Measurements from ENCODE around the gene PUM1.

PUM1 gene

DNA sequence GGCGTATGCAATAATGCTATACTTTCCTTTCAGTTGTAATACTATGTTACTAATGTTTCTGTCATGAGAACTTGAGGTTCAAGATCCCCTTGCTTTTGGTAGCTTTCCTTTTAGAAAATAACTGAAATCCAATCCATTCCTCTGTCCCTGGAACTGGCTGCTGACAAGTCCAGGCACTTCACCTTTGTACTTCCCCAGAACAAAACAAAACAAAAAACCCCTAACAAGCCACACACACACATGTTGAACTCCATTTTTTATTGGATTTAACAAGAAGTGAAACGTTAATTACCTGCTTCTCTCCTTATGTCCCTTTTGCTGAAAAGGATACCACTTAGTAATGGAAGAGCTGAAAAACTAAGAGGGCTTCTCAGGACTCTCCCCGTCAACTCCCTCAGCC lies 130.9 kb downstream of the PUM1 start:
- DNase-seq (ENCODE audit: low read depth in 2 of 2, low spot score in 1 of 2): no peak

- DNase-seq (ENCODE audit: low read depth in 2 of 2, low spot score in 1 of 2): no peak
Measured at GRCh38 chr1:30933874-30934252, 131.7 kb downstream of the PUM1 start.

GRCh38 chr1:30930631-30931173 lies 134.8 kb downstream of the PUM1 start:
- DNase-seq (ENCODE audit: low read depth in 2 of 2, low spot score in 1 of 2): no peak

GRCh38 chr1:30929944-30930525 lies 135.5 kb downstream of the PUM1 start:
- no peak for DNase-seq (ENCODE audit: low read depth in 2 of 2, low spot score in 1 of 2)

DNA sequence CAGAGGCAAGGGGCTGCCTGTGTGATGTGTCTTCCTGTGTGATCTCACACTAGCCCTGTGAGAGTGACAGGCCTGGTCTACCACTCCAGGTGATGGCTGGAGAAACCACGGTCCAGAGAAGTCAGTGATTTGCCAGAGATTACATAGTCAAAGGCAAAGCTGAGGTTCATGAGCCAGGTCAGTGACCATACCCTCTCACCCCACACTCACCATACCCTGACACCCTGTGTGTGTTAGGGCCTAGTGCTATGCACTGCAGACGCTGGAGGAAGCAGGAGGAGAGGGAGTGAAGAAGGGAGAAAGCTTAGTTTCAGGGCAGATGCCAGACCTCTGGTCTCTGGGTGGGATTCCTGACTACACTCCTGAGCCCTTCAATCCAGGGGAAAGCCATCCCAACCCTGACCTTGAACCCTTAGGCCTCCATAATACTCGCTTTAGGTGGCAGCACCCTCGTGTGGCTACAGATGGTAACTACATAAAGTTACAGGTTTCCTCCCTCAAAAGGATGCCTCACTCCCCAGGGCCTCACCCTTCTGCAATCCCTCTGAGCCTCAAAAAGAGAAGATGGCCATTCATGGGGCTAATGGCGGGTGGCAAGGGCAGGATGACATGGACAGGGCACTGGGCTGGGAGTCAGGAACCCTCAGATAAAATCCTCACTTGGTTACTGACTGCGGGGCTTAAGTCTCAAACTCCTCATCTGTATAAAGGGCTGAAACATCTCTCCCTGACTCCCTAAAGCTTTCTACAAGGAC lies 136.2 kb downstream of the PUM1 start:
- peak in 1 of 2 donors; percentile 14 for DNase-seq (ENCODE audit: low read depth in 2 of 2, low spot score in 1 of 2)

DNA sequence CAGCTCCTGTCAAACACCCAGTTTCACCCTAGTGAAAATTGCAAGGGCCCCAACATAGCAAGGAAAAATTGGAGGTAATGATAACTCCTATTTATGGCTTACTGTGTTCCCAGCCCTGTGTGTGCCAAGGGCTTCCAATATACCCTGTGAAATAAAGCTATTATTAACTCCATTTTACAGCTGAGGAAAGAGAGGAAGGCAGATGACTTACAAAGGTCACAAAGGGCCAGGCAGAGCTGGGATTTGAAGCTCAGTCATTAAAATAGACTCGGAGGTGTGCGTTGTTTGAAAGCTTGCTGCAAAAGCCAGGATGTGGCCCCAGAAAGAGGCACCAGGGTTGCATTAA lies 136.8 kb downstream of the PUM1 start:
- no peak for DNase-seq (ENCODE audit: low read depth in 2 of 2, low spot score in 1 of 2)

DNA sequence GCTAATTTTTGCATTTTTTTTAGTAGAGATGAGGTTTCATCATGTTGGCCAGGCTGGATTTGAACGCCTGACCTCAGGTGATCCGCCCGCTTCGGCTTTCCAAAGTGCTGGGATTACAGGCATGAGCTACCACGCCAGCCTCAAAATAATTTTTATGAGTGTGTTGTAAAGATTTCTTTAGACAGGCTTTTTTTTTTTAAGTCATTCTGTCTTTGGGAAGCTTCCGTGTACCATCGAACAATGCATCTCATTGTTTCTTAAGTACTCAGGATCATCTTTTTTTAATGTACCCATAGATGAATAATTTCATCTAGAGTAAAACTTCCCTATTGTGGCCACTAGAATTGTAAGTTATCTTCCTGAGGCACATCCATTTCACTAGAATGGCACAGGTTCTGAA lies 137.3 kb downstream of the PUM1 start:
- no peak for DNase-seq (ENCODE audit: low read depth in 2 of 2, low spot score in 1 of 2)

DNA sequence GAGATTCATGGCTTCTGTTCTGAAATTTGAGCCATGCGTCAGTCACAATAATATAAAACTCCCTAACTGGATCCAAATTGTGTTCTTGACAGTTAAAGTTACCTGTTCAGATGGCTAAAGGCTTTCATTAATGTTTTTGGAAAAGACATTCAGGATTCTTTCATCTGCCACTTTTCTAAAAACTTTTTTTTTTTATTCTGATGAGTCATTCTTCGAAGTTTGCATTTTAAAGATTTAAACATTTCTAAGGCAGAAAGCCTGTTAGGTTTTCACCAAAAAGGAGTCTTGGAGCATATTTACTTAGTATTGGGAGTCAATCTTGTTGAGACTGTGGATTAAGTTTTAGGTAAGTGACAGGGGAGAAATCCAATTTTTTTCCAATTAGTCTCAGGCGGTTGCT lies 138.1 kb downstream of the PUM1 start:
- no peak for DNase-seq (ENCODE audit: low read depth in 2 of 2, low spot score in 1 of 2)

DNA sequence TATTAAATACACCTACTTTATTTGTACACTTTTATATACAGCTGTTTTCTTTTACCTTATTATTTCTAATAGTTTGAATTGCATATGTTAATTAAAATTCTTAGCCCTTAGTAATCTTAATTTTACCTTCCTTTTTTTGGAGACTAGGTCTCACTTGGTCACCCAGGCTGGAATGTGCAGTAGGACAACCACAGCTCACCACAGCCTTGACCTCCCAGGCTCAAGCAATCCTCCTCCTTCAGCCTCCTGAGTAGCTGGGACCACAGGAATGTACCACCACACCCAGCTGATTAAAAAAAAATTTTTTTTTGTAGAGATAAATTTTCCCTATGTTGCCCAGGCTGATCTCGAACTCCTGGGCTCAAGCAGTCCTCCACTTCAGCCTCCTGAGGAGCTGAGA lies 141.9 kb downstream of the PUM1 start:
- DNase-seq (ENCODE audit: low read depth in 2 of 2, low spot score in 1 of 2): no peak

DNA sequence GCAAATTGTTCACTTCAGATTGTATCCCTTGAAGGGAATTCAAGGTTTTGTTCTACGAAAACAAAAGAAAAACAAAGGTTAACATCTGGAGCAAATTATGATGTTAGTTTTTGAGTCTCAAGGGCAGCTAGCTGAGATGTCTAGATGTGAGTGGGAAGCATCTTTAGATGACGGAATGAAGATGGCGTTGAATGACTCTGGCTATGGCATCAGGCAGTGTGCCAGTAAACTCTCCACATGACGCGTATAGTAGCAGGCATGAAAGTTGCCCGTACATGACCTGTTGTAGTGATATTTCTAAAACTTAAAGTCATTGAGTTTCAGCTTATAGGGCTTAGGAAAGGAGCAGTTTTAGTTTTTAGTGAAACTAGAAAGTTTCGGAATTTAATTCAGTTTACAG lies 144.7 kb downstream of the PUM1 start:
- DNase-seq (ENCODE audit: low read depth in 2 of 2, low spot score in 1 of 2): no peak

- no peak for DNase-seq (ENCODE audit: low read depth in 2 of 2, low spot score in 1 of 2)
Measured at GRCh38 chr1:30919025-30919881, 146.3 kb downstream of the PUM1 start.

DNA sequence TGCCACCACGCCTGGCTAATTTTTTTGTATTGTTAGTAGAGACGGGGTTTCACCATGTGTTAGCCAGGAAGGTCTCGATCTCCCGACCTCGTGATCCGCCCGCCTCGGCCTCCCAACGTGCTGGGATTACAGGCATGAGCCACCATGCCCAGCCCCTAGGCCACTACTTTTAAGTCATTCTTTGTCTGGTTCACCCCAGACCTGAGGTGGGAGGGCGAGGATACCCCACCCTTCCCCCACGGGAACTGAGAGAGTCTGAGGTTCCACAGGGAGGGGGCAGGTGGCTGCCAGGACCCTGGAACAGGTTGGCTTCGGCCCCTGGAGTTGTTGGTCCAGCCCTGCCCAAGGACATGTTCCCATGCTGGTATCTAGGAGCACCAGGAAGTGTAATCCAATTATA lies 149.2 kb downstream of the PUM1 start:
- DNase-seq (ENCODE audit: low read depth in 2 of 2, low spot score in 1 of 2): no peak

GRCh38 chr1:30915491-30916230 lies 149.9 kb downstream of the PUM1 start:
- DNase-seq (ENCODE audit: low read depth in 2 of 2, low spot score in 1 of 2): no peak

- no peak for DNase-seq (ENCODE audit: low read depth in 2 of 2, low spot score in 1 of 2)
Measured at GRCh38 chr1:30914931-30915330, 150.6 kb downstream of the PUM1 start.

DNA sequence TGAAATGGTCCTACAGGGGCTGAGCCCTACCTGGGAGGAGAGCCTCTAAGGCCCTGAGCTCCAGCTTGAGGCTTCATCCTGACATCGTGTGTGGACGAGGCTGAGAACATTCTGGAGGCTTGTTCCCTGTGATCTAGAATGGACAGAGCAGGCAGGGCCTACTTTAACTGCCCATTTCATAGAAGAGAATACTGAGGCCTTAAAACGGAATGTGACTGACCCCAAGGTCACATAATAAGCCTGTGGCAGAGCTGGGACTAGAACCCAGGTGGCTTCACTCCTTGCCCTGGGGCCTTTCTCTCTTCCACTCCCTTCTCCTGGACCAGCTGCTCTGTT lies 151.0 kb downstream of the PUM1 start:
- no peak for DNase-seq (ENCODE audit: low read depth in 2 of 2, low spot score in 1 of 2)

DNA sequence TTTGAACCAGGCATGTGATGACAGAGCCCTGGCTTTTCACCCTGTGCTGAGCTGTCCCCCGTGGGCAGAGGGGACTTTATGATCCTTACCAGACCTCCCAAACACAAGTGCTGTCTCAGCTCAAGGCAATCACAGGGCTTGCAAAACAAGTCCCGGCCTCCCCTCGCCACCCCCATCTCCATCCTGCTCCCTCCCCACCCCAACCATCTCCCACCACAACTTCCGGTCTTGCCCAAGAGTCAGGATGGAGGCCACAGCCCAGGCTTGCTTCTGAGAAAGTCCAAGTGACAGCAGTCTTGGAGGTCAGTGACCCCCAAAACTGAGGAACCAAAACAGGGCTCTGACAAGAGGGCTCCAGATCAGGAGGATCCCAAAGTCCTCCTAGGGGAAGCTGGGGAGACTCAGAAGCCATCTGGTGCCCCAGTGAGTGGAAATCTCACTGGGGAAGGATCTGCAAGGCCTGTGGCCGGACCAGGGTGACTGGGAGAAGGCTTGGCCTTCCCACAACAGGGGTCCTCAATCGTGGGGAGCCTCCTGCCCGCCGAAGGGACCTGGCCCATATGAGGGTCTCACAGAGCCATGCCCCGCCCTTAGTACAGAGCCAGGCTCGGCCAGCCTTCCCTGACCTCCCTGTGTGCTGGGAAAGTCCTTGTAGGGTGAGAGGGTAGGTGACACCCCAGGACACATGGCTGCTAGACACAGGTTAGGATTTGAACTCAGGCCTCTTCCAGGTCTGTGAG lies 152.4 kb downstream of the PUM1 start:
- DNase-seq (ENCODE audit: low read depth in 2 of 2, low spot score in 1 of 2): no peak

DNA sequence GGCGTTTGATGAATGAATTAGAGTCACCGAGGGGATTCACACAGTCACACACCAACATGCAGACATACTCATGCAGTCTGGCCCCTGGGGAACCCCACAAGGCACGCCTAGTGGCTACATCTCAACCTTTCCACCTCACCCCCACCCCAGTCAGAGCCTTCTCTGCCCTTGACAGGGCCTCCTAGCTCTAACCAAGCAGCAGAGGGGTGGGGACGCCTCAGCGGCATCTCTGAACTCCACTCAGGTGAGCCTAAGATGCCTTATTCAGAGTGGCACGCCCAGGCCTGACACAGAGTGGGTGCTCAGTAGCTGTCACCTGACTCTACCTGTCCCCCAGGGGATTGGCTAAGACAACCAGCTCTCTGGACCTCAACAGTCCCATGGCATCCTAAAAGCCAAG lies 153.3 kb downstream of the PUM1 start:
- no peak for DNase-seq (ENCODE audit: low read depth in 2 of 2, low spot score in 1 of 2)

- no peak for DNase-seq (ENCODE audit: low read depth in 2 of 2, low spot score in 1 of 2)
Measured at GRCh38 chr1:30911059-30911954, 154.2 kb downstream of the PUM1 start.

DNA sequence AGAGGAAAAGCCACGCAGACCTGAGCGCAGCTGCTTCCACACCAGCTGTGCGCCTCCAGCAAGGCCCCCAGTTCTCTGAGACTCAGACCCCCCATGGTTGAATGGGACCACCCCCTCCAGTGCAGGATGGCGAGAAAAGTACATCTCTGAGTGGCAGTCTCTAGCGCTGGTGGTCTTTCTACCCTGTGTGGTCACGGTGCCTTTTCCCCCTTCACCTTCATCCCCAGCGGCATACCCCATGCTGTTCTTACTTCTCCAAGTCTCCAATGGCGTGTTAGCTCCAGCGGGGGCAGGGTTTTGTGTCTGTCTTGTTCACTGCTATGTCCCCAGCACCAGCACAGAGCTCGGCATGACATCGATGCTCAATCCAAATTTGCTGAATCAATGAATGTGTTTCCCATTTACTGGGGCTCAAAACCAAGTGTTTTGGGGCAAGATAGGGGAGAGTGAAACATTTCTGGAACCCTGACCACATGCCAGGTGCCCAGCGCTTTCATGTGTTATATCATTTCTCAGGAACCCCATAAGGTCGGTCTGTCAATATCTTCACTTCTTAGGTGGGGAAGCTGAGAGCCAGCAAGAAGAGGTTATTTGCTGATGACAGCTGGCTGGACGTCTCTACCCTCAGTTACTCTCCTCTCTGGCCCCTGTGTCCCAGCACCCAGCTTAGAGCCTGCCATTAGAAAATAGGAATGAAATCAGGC lies 156.0 kb downstream of the PUM1 start:
- no peak for DNase-seq (ENCODE audit: low read depth in 2 of 2, low spot score in 1 of 2)
